C4-2B (cell line): ENCODE data around the gene SLC37A3.
"Not testable (repeated sequence)": the region's sequence is repeated elsewhere in the genome, so short reads cannot be mapped to it uniquely, and the experiment has no call there.

Experiments used
- H3K27ac ChIP-seq: fragments of 450-650 bp; 2 replicates; pipeline ENCODE4 v1.5.1; 2017
- ZFX ChIP-seq: fragments of 450-650 bp; IDR thresholded peaks from 2 replicates; pipeline ENCODE4 v1.6.1; 2017
- TF ChIP-seq, protein P1 (sequence below): fragments of 450-650 bp; conservative IDR thresholded peaks from 2 replicates; pipeline ENCODE4 v1.5.1; 2017; ENCODE audit warnings: mild to moderate bottlenecking

SLC37A3 gene

GRCh38 chr7:140342727-140343514, 55.4 kb downstream of the SLC37A3 start:
- no peak for TF ChIP-seq ZFX
- TF ChIP-seq, protein P1, sequence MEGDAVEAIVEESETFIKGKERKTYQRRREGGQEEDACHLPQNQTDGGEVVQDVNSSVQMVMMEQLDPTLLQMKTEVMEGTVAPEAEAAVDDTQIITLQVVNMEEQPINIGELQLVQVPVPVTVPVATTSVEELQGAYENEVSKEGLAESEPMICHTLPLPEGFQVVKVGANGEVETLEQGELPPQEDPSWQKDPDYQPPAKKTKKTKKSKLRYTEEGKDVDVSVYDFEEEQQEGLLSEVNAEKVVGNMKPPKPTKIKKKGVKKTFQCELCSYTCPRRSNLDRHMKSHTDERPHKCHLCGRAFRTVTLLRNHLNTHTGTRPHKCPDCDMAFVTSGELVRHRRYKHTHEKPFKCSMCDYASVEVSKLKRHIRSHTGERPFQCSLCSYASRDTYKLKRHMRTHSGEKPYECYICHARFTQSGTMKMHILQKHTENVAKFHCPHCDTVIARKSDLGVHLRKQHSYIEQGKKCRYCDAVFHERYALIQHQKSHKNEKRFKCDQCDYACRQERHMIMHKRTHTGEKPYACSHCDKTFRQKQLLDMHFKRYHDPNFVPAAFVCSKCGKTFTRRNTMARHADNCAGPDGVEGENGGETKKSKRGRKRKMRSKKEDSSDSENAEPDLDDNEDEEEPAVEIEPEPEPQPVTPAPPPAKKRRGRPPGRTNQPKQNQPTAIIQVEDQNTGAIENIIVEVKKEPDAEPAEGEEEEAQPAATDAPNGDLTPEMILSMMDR = peak; percentile 41
- no peak overlapping the region for H3K27ac ChIP-seq

DNA sequence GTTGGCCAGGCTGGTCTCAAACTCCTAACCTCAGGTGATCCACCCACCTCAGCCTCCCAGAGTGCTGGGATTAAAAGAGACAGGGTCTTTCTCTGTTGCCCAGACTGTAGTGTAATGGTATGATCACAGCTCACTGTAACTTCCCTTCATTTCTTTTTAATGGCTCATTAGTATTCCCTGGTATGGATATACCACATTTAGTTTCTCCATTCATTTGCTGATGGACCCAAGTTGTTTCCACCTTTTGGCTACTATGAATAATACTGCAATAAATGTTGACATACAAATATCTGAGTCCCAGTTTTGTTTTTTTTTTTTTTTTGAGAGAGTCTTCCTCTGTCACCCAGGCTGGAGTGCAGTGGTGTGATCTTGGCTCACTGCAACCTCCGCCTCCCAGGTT, 59.4 kb downstream of the SLC37A3 start:
- H3K27ac ChIP-seq = not testable (repeated sequence)

GRCh38 chr7:140334341-140335057, 63.8 kb downstream of the SLC37A3 start:
- H3K27ac ChIP-seq = no peak overlapping the region

DNA sequence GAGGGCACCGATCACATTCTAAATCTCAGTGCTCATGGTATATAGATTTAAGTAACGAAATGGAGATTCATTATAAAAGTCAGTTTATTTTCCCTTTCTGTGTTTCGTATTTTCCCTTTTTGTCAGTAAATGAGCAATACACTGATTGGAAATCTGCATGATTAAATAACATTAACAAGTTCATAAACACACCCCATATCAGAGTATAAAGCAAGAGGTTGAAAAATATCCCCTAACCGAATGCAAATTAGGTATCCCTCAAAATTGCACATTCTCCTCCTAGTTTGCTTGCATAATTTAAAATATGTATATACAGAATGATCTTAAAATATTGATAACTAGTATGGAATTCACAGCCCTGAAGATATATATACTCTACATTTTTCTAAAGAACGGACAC, 64.6 kb downstream of the SLC37A3 start:
- TF ChIP-seq, protein P1 = no peak
- no peak for TF ChIP-seq ZFX
- H3K27ac ChIP-seq = no peak overlapping the region

More at GRCh38 chr7:140334341-140335057, 63.8 kb downstream of the SLC37A3 start:
- TF ChIP-seq ZFX = no peak
- TF ChIP-seq, protein P1 = no peak

- TF ChIP-seq ZFX = no peak
- TF ChIP-seq, protein P1 = no peak
- no peak overlapping the region for H3K27ac ChIP-seq
These were observed 65.1 kb downstream of the SLC37A3 start for GRCh38 chr7:140333223-140333622.

DNA sequence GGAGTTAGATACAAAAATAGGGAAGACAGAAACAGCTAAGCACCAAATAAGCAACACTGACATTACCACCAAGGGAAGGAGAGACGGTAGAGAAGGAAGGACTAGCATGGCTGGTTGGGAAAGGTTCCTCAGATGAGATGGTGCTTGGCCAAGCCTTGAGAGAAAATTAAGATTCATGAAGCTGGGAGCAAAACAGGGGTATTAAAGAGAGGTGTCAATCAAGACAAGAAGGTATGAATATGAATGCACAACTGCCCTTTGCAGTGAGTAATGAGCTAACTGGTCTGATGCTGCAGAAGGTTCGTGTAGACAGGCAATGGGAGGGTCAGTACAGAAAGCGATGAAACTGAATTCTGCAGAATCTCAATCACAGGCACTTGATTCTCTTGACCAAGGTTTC, 67.7 kb downstream of the SLC37A3 start:
- no peak overlapping the region for H3K27ac ChIP-seq
- TF ChIP-seq ZFX = no peak
- TF ChIP-seq, protein P1 = no peak

GRCh38 chr7:140330128-140330527, 68.2 kb downstream of the SLC37A3 start:
- H3K27ac ChIP-seq = no peak overlapping the region
- no peak for TF ChIP-seq ZFX
- TF ChIP-seq, protein P1 = no peak
